GM13976 (cell line): ENCODE measurements around the gene PLEKHH3.
A peak's percentile ranks its signal among the peaks of the same experiment; 100 is the strongest.
"Not testable (repeated sequence)": the region's sequence is repeated elsewhere in the genome, so short reads cannot be mapped to it uniquely, and the experiment has no call there.

Experiments
- DNase-seq: peaks from one replicate; pipeline ENCODE4 v3.0.0; 2012; ENCODE audit warnings: low spot score
- CTCF ChIP-seq: IDR thresholded peaks from 2 replicates; pipeline ENCODE4 v1.5.1; 2012; ENCODE audit warnings: borderline replicate concordance, mild to moderate bottlenecking; ENCODE audit not compliant: insufficient read depth; ENCODE audit errors: extremely low read depth, missing control alignments, control extremely low read depth
- in situ Hi-C: fragments of 300-500 bp; cut with MboI; formaldehyde crosslinking; loops from one replicate; pipeline ENCODE4 v1.12.0; 2022; ENCODE audit warnings: low sequenced_read_pairs, mixed read lengths, inconsistent platforms; ENCODE audit not compliant: unreplicated experiment

Gene PLEKHH3

GRCh38 chr17:42629411-42630009, 47.3 kb downstream of the PLEKHH3 start:
- in situ Hi-C loops = no loop called here
- no peak for TF ChIP-seq CTCF
- DNase-seq = no peak

GRCh38 chr17:42627032-42627764, 49.6 kb downstream of the PLEKHH3 start:
- DNase-seq = not testable (repeated sequence)

GRCh38 chr17:42623732-42624596, 52.8 kb downstream of the PLEKHH3 start:
- in situ Hi-C loops = no loop called here
- no peak for TF ChIP-seq CTCF
- DNase-seq = no peak

More at GRCh38 chr17:42627032-42627764, 49.6 kb downstream of the PLEKHH3 start:
- in situ Hi-C loops = not testable (repeated sequence)

GRCh38 chr17:42623271-42623670, 53.5 kb downstream of the PLEKHH3 start:
- DNase-seq = no peak
- no peak for TF ChIP-seq CTCF
- in situ Hi-C loops = no loop called here

- DNase-seq, in situ Hi-C loops: not testable (repeated sequence)
Observed at GRCh38 chr17:42621987-42622386, 54.8 kb downstream of the PLEKHH3 start.

GRCh38 chr17:42618442-42619150, 58.2 kb downstream of the PLEKHH3 start:
- DNase-seq = peak; percentile 81

More at GRCh38 chr17:42618442-42619150, 58.2 kb downstream of the PLEKHH3 start:
- in situ Hi-C loops = no loop called here
- peak; percentile 52 for TF ChIP-seq CTCF
